Mesenchymal stem cell (in vitro differentiated cells and primary cell): ENCODE measurements around the gene DYRK3.

Source experiments
- DNase-seq: peaks from one replicate; pipeline ENCODE4 v3.0.0-alpha.2; 2013
- H2AFZ ChIP-seq: one replicate; pipeline ENCODE4 v1.6.1; 2013; ENCODE audit warnings: low read depth, mild to moderate bottlenecking, control low read depth, inconsistent platforms, low read length, moderate library complexity
- H2AK5ac ChIP-seq: 2 replicates; pipeline ENCODE4 v1.6.1; 2013; ENCODE audit warnings: low read length, moderate library complexity, mild to moderate bottlenecking, inconsistent platforms; ENCODE audit not compliant: severe bottlenecking
- H2BK120ac ChIP-seq: one replicate; pipeline ENCODE4 v1.6.1; 2013; ENCODE audit warnings: low read depth, mild to moderate bottlenecking, inconsistent platforms, low read length, moderate library complexity
- H2BK12ac ChIP-seq, 2 experiments: one replicate each; pipeline ENCODE4 v1.6.1; 2013; ENCODE audit warnings: inconsistent platforms in 2 of 2, low read length in 2 of 2, mild to moderate bottlenecking in 2 of 2, moderate library complexity in 2 of 2, control low read depth in 1 of 2
- H2BK15ac ChIP-seq: one replicate; pipeline ENCODE4 v1.6.1; 2013; ENCODE audit warnings: mild to moderate bottlenecking, low read depth, inconsistent platforms; ENCODE audit not compliant: poor library complexity, severe bottlenecking
- H2BK5ac ChIP-seq: 2 replicates; pipeline ENCODE4 v1.6.1; 2013; ENCODE audit warnings: low read depth, mild to moderate bottlenecking, low read length, control low read depth, inconsistent platforms; ENCODE audit not compliant: poor library complexity, severe bottlenecking
- H3K14ac ChIP-seq, 2 experiments: one replicate each; pipeline ENCODE4 v1.6.1; 2013; ENCODE audit warnings: inconsistent platforms in 2 of 2, low read length in 2 of 2, control low read depth in 1 of 2, mild to moderate bottlenecking in 1 of 2, moderate library complexity in 1 of 2
- H3K18ac ChIP-seq, 2 experiments: one replicate each; pipeline ENCODE4 v1.6.1; 2013; ENCODE audit warnings: inconsistent platforms in 2 of 2, low read length in 2 of 2, control low read depth in 1 of 2, low read depth in 1 of 2, mild to moderate bottlenecking in 1 of 2
- H3K23ac ChIP-seq, 2 experiments: one replicate each; pipeline ENCODE4 v1.6.1; 2013; ENCODE audit warnings: inconsistent platforms in 2 of 2, low read length in 2 of 2, mild to moderate bottlenecking in 2 of 2, moderate library complexity in 2 of 2, control low read depth in 1 of 2
- H3K27ac ChIP-seq: 2 replicates; pipeline ENCODE4 v1.5.1; 2013; ENCODE audit warnings: mild to moderate bottlenecking, moderate library complexity, low read length, control low read depth, inconsistent platforms; ENCODE audit not compliant: poor library complexity, severe bottlenecking
- H3K27me3 ChIP-seq, 2 experiments: 2 replicates each; pipeline versions ENCODE4 v1.6.1 to v1.7.0; 2013; ENCODE audit warnings: low read length in 2 of 2, mild to moderate bottlenecking in 2 of 2, moderate library complexity in 2 of 2, control low read depth in 1 of 2, inconsistent platforms in 1 of 2; ENCODE audit not compliant: control insufficient read depth in 1 of 2, insufficient read depth in 1 of 2
- H3K36me3 ChIP-seq, 2 experiments: 2 replicates each; pipeline versions ENCODE4 v1.6.1 to v1.7.0; 2013; ENCODE audit warnings: low read length in 2 of 2, control low read depth in 1 of 2, inconsistent platforms in 1 of 2, low read depth in 1 of 2, mild to moderate bottlenecking in 1 of 2; ENCODE audit not compliant: insufficient read depth in 2 of 2, control insufficient read depth in 1 of 2
- H3K4ac ChIP-seq, 2 experiments: one replicate each; pipeline ENCODE4 v1.6.1; 2013; ENCODE audit warnings: inconsistent platforms in 2 of 2, low read length in 2 of 2, mild to moderate bottlenecking in 2 of 2, moderate library complexity in 2 of 2, control low read depth in 1 of 2, low read depth in 1 of 2
- H3K4me1 ChIP-seq: 2 replicates; pipeline ENCODE4 v1.6.1; 2013; ENCODE audit warnings: low read depth, low read length, control low read depth; ENCODE audit not compliant: control insufficient read depth, insufficient read depth
- H3K4me2 ChIP-seq: 2 replicates; pipeline ENCODE4 v1.6.1; 2013; ENCODE audit warnings: low read length, mild to moderate bottlenecking, inconsistent platforms; ENCODE audit not compliant: poor library complexity, severe bottlenecking
- H3K4me3 ChIP-seq, 2 experiments: 2 replicates each; pipeline versions ENCODE4 v1.5.1 to v1.7.0; 2013; ENCODE audit warnings: low read length in 2 of 2, mild to moderate bottlenecking in 2 of 2, control low read depth in 1 of 2, low read depth in 1 of 2; ENCODE audit not compliant: insufficient read depth in 1 of 2
- H3K79me1 ChIP-seq: replicated peaks from 2 replicates; pipeline ENCODE4 v1.6.1; 2013; ENCODE audit warnings: mild to moderate bottlenecking, control low read depth, low read length, inconsistent platforms; ENCODE audit not compliant: poor library complexity, severe bottlenecking
- H3K9ac ChIP-seq: 2 replicates; pipeline ENCODE4 v1.7.0; 2013; ENCODE audit warnings: mild to moderate bottlenecking, low read length, moderate library complexity
- H3K9me3 ChIP-seq: 2 replicates; pipeline ENCODE4 v1.7.0; 2013; ENCODE audit warnings: mild to moderate bottlenecking, low read length; ENCODE audit not compliant: control insufficient read depth
- H4K8ac ChIP-seq: one replicate; pipeline ENCODE4 v1.6.1; 2013; ENCODE audit warnings: inconsistent platforms, mild to moderate bottlenecking, low read length, moderate library complexity
- H4K91ac ChIP-seq: one replicate; pipeline ENCODE4 v1.6.1; 2013; ENCODE audit warnings: mild to moderate bottlenecking, low read length, inconsistent platforms
- WGBS: methylation state at CpG from one replicate; pipeline ENCODE4 v1.1.7; 2013; ENCODE audit warnings: mixed read lengths; 5-methylcytosine and 5-hydroxymethylcytosine counted together

Gene DYRK3

GRCh38 chr1:206685769-206686477 lies 50.6 kb downstream of the DYRK3 start:
- Histone ChIP-seq H3K27me3 (peaks cover 0 to 10% of the 10 kb centered on the region in 2 experiments), H3K23ac (no peak overlapping the region), H3K4ac (peak overlapping the region; percentile 46 to 70), H3K9ac (peak overlapping the region; percentile 96), H3K79me1 (peaks cover 2% of the 10 kb centered on the region), H2BK15ac (peak overlapping the region; percentile 71), H4K91ac (no peak overlapping the region), H3K4me3 (peak overlapping the region; percentile 79 to 88), H2BK12ac (no peak overlapping the region), H2AK5ac (no peak overlapping the region), H2AFZ (peak overlapping the region; percentile 19), H2BK5ac (peak overlapping the region; percentile 83), H4K8ac (peak overlapping the region; percentile 27), H3K18ac (peak overlapping the region; percentile 71 to 85), H3K9me3 (no peaks in the 10 kb centered on the region), H3K27ac (peak overlapping the region; percentile 97), H3K4me2 (peak overlapping the region; percentile 83), H2BK120ac (peak overlapping the region; percentile 82), H3K14ac (peak overlapping the region in 1 of 2 experiments; percentile 31), H3K4me1 (peaks cover 30% of the 10 kb centered on the region), H3K36me3 (peaks cover 0 to 4% of the 10 kb centered on the region in 2 experiments)
- peak; percentile 88 for DNase-seq
- 0% methylated on average over 38 of the region's 48 CpGs for WGBS

- H3K4me1 ChIP-seq, result peaks cover 34% of the 10 kb centered on the region
- H3K23ac ChIP-seq, result no peak overlapping the region
- peaks cover 2% of the 10 kb centered on the region for H3K79me1 ChIP-seq
- H3K14ac ChIP-seq, result no peak overlapping the region
- peak overlapping the region; percentile 82 for H3K27ac ChIP-seq
- peak overlapping the region; percentile 79 to 88 for H3K4me3 ChIP-seq
- no peak overlapping the region for H4K91ac ChIP-seq
- peaks cover 0 to 10% of the 10 kb centered on the region in 2 experiments for H3K27me3 ChIP-seq
- H2BK12ac ChIP-seq, result no peak overlapping the region
- no peak overlapping the region for H4K8ac ChIP-seq
- 13% methylated on average over 4 of the region's 8 CpGs for WGBS
- peak overlapping the region in 1 of 2 experiments; percentile 64 for H3K18ac ChIP-seq
- peaks cover 0 to 4% of the 10 kb centered on the region in 2 experiments for H3K36me3 ChIP-seq
- H2BK5ac ChIP-seq, result peak overlapping the region; percentile 46
- H2AK5ac ChIP-seq, result no peak overlapping the region
- no peak overlapping the region for H2BK15ac ChIP-seq
- peak overlapping the region; percentile 96 for H3K9ac ChIP-seq
- no peak overlapping the region for H3K4ac ChIP-seq
- no peaks in the 10 kb centered on the region for H3K9me3 ChIP-seq
- no peak overlapping the region for H2BK120ac ChIP-seq
- DNase-seq, result no peak
- no peak overlapping the region for H2AFZ ChIP-seq
- H3K4me2 ChIP-seq, result peak overlapping the region; percentile 83
Measured at GRCh38 chr1:206686478-206687249, 51.3 kb downstream of the DYRK3 start.

GRCh38 chr1:206687251-206687914 lies 52.0 kb downstream of the DYRK3 start:
- no peak overlapping the region for H2AK5ac ChIP-seq

More at GRCh38 chr1:206687251-206687914, 52.0 kb downstream of the DYRK3 start:
- no peak overlapping the region for H3K18ac ChIP-seq
- H3K4me3 ChIP-seq, result peak overlapping the region in 1 of 2 experiments; percentile 88
- H3K27ac ChIP-seq, result peak overlapping the region; percentile 13
- no peak overlapping the region for H4K8ac ChIP-seq
- no peaks in the 10 kb centered on the region for H3K9me3 ChIP-seq
- H3K79me1 ChIP-seq, result peaks cover 2% of the 10 kb centered on the region
- H2BK5ac ChIP-seq, result no peak overlapping the region
- H2BK120ac ChIP-seq, result no peak overlapping the region
- no peak overlapping the region for H4K91ac ChIP-seq
- no peak for DNase-seq
- H3K4me1 ChIP-seq, result peaks cover 39% of the 10 kb centered on the region
- WGBS, result 73% methylated on average over 6 of the region's 7 CpGs
- peak overlapping the region; percentile 96 for H3K9ac ChIP-seq
- no peak overlapping the region for H2BK15ac ChIP-seq
- H3K4ac ChIP-seq, result no peak overlapping the region
- H3K27me3 ChIP-seq, result peaks cover 0 to 10% of the 10 kb centered on the region in 2 experiments
- peaks cover 0 to 4% of the 10 kb centered on the region in 2 experiments for H3K36me3 ChIP-seq
- no peak overlapping the region for H2AFZ ChIP-seq
- no peak overlapping the region for H2BK12ac ChIP-seq
- H3K23ac ChIP-seq, result no peak overlapping the region
- H3K14ac ChIP-seq, result no peak overlapping the region
- H3K4me2 ChIP-seq, result peak overlapping the region; percentile 35
